Activated T-cell treated with anti-CD3 and anti-CD28 coated beads, Interleukin-2, amount 50 U/mL, for 4 hours (primary cell): ENCODE measurements around the gene POLR1A. TPM values are rescaled to one million over a fixed set of nuclear protein-coding genes. Genes with fewer than 3 reads are reported as not detected.

Experiments used
- ATAC-seq, 2 donors: fragments of 200-7000 bp; cut with Tn5 transposase; one replicate each; pipeline ENCODE4 v1.10.0; 2021
- DNase-seq: peaks from one replicate; pipeline ENCODE4 v3.0.0-alpha.2; 2020
- H3K27me3 Mint-ChIP-seq: one replicate; pipeline ENCODE4 v1.8.0; 2021; ENCODE audit warnings: low read depth, mixed read lengths
- H3K36me3 Mint-ChIP-seq: one replicate; pipeline ENCODE4 v1.8.0; 2022; ENCODE audit warnings: mixed read lengths; ENCODE audit not compliant: insufficient read depth
- H3K4me1 Mint-ChIP-seq: one replicate; pipeline ENCODE4 v1.8.0; 2021; ENCODE audit warnings: low read depth, mixed read lengths
- H3K4me3 Mint-ChIP-seq: one replicate; pipeline ENCODE4 v1.8.0; 2021; ENCODE audit warnings: mild to moderate bottlenecking, moderate library complexity, mixed read lengths
- H3K9me3 Mint-ChIP-seq: one replicate; pipeline ENCODE4 v1.8.0; 2021; ENCODE audit warnings: mixed read lengths
- total RNA-seq, 3 donors: library from RNA; stranded (reverse); gene quantifications; one replicate each; pipeline ENCODE4 v1.2.1, GENCODE V29; 2021

POLR1A gene
- total RNA-seq, 3 donors from 2014 or later = 80.3 to 86.3 (median 81.4) TPM

GRCh38 chr2:86002375-86002774 is 103.3 kb downstream of the POLR1A start:
- Mint-ChIP-seq H3K27me3 (peaks cover 2% of the 10 kb centered on the region), H3K4me3 (no peak overlapping the region), H3K4me1 (peaks cover 32% of the 10 kb centered on the region), H3K9me3 (peaks cover 20% of the 10 kb centered on the region), H3K36me3 (no peaks in the 10 kb centered on the region)
- no peak for DNase-seq
- ATAC-seq = no peak

GRCh38 chr2:86001326-86001725 is 104.4 kb downstream of the POLR1A start:
- no peaks in the 10 kb centered on the region for H3K36me3 Mint-ChIP-seq
- peaks cover 41% of the 10 kb centered on the region for H3K4me1 Mint-ChIP-seq
- H3K4me3 Mint-ChIP-seq = no peak overlapping the region
- no peak for DNase-seq
- no peak for ATAC-seq
- H3K9me3 Mint-ChIP-seq = peaks cover 13% of the 10 kb centered on the region
- H3K27me3 Mint-ChIP-seq = peaks cover 2% of the 10 kb centered on the region

GRCh38 chr2:86000938-86001312 is 104.8 kb downstream of the POLR1A start:
- no peak for DNase-seq
- ATAC-seq = no peak
- Mint-ChIP-seq H3K4me3 (no peak overlapping the region), H3K4me1 (peaks cover 41% of the 10 kb centered on the region), H3K27me3 (peaks cover 2% of the 10 kb centered on the region), H3K36me3 (no peaks in the 10 kb centered on the region), H3K9me3 (peaks cover 10% of the 10 kb centered on the region)

- DNase-seq (no peak), ATAC-seq (no peak)
- H3K4me1 Mint-ChIP-seq = peaks cover 42% of the 10 kb centered on the region
- no peaks in the 10 kb centered on the region for H3K36me3 Mint-ChIP-seq
- peak overlapping the region; percentile 11 for H3K4me3 Mint-ChIP-seq
- peaks cover 2% of the 10 kb centered on the region for H3K27me3 Mint-ChIP-seq
- peaks cover 10% of the 10 kb centered on the region for H3K9me3 Mint-ChIP-seq
Measured at GRCh38 chr2:86000131-86000937, 105.4 kb downstream of the POLR1A start.

GRCh38 chr2:85999061-85999831 is 106.4 kb downstream of the POLR1A start:
- peak; percentile 89 to 95 for ATAC-seq
- peaks cover 53% of the 10 kb centered on the region for H3K4me1 Mint-ChIP-seq
- DNase-seq = no peak
- no peaks in the 10 kb centered on the region for H3K27me3 Mint-ChIP-seq
- peak overlapping the region; percentile 44 for H3K4me3 Mint-ChIP-seq
- no peaks in the 10 kb centered on the region for H3K36me3 Mint-ChIP-seq
- H3K9me3 Mint-ChIP-seq = peaks cover 4% of the 10 kb centered on the region

GRCh38 chr2:85998071-85998991 is 107.4 kb downstream of the POLR1A start:
- no peak overlapping the region for H3K4me3 Mint-ChIP-seq
- ATAC-seq (no peak), DNase-seq (no peak)
- peaks cover 4% of the 10 kb centered on the region for H3K9me3 Mint-ChIP-seq
- H3K27me3 Mint-ChIP-seq = no peaks in the 10 kb centered on the region
- no peaks in the 10 kb centered on the region for H3K36me3 Mint-ChIP-seq
- peaks cover 60% of the 10 kb centered on the region for H3K4me1 Mint-ChIP-seq

GRCh38 chr2:85997017-85997970 is 108.4 kb downstream of the POLR1A start:
- H3K9me3 Mint-ChIP-seq = peaks cover 4% of the 10 kb centered on the region
- H3K36me3 Mint-ChIP-seq = no peaks in the 10 kb centered on the region
- H3K4me1 Mint-ChIP-seq = peaks cover 62% of the 10 kb centered on the region
- H3K4me3 Mint-ChIP-seq = no peak overlapping the region
- H3K27me3 Mint-ChIP-seq = no peaks in the 10 kb centered on the region
- no peak for DNase-seq
- ATAC-seq = no peak

- no peaks in the 10 kb centered on the region for H3K36me3 Mint-ChIP-seq
- H3K4me3 Mint-ChIP-seq = no peak overlapping the region
- peaks cover 4% of the 10 kb centered on the region for H3K9me3 Mint-ChIP-seq
- ATAC-seq (no peak), DNase-seq (no peak)
- peaks cover 62% of the 10 kb centered on the region for H3K4me1 Mint-ChIP-seq
- H3K27me3 Mint-ChIP-seq = no peaks in the 10 kb centered on the region
Measured at GRCh38 chr2:85996591-85996990, 109.1 kb downstream of the POLR1A start.

GRCh38 chr2:85995648-85996529 is 109.8 kb downstream of the POLR1A start:
- ATAC-seq (no peak), DNase-seq (no peak)
- Mint-ChIP-seq H3K27me3 (no peaks in the 10 kb centered on the region), H3K9me3 (peaks cover 4% of the 10 kb centered on the region), H3K4me3 (no peak overlapping the region), H3K36me3 (no peaks in the 10 kb centered on the region), H3K4me1 (peaks cover 59% of the 10 kb centered on the region)

GRCh38 chr2:85994897-85995647 is 110.6 kb downstream of the POLR1A start:
- Mint-ChIP-seq H3K36me3 (no peaks in the 10 kb centered on the region), H3K4me1 (peaks cover 51% of the 10 kb centered on the region), H3K27me3 (no peaks in the 10 kb centered on the region), H3K4me3 (no peak overlapping the region), H3K9me3 (peaks cover 1% of the 10 kb centered on the region)
- no peak for DNase-seq
- no peak for ATAC-seq

- Mint-ChIP-seq H3K4me1 (peaks cover 44% of the 10 kb centered on the region), H3K4me3 (no peak overlapping the region), H3K36me3 (no peaks in the 10 kb centered on the region), H3K27me3 (no peaks in the 10 kb centered on the region), H3K9me3 (no peaks in the 10 kb centered on the region)
- no peak for DNase-seq
- ATAC-seq = peak in 1 of 2 donors; percentile 3
Measured at GRCh38 chr2:85994421-85994777, 111.3 kb downstream of the POLR1A start.

- Mint-ChIP-seq H3K9me3 (no peaks in the 10 kb centered on the region), H3K4me3 (no peak overlapping the region), H3K36me3 (no peaks in the 10 kb centered on the region), H3K4me1 (peaks cover 30% of the 10 kb centered on the region), H3K27me3 (no peaks in the 10 kb centered on the region)
- ATAC-seq (no peak), DNase-seq (no peak)
Measured at GRCh38 chr2:85992611-85993010, 113.1 kb downstream of the POLR1A start.
